ENCODE measurements around the gene RAB27A.
"Not testable (repeated sequence)": the region's sequence is repeated elsewhere in the genome, so short reads cannot be mapped to it uniquely, and the experiment has no call there.

Gene RAB27A

GRCh38 chr15:55249885-55250284 is 39.7 kb downstream of the RAB27A start:
- not testable (repeated sequence) for DNase-seq

GRCh38 chr15:55248895-55249294 is 40.7 kb downstream of the RAB27A start:
- no peak for DNase-seq

- DNase-seq: no peak
These were observed 41.7 kb downstream of the RAB27A start for GRCh38 chr15:55247766-55248427.

GRCh38 chr15:55247311-55247710 is 42.3 kb downstream of the RAB27A start:
- DNase-seq: no peak

GRCh38 chr15:55246567-55246966 is 43.0 kb downstream of the RAB27A start:
- DNase-seq: no peak

GRCh38 chr15:55245059-55245458 is 44.6 kb downstream of the RAB27A start:
- no peak for DNase-seq

- DNase-seq: no peak
These were observed 47.7 kb downstream of the RAB27A start for GRCh38 chr15:55241891-55242290.

- DNase-seq: no peak
These were observed 48.4 kb downstream of the RAB27A start for GRCh38 chr15:55241186-55241585.

- no peak for DNase-seq
These were observed 49.4 kb downstream of the RAB27A start for GRCh38 chr15:55240125-55240760.

- DNase-seq: no peak
These were observed 50.0 kb downstream of the RAB27A start for GRCh38 chr15:55239440-55240124.

- no peak for DNase-seq
These were observed 50.7 kb downstream of the RAB27A start for GRCh38 chr15:55238877-55239276.

GRCh38 chr15:55237219-55238130 is 52.1 kb downstream of the RAB27A start:
- DNase-seq: no peak

- no peak for DNase-seq
These were observed 54.0 kb downstream of the RAB27A start for GRCh38 chr15:55235546-55236036.

GRCh38 chr15:55234800-55235104 is 54.9 kb downstream of the RAB27A start:
- DNase-seq: no peak

- no peak for DNase-seq
These were observed 55.4 kb downstream of the RAB27A start for GRCh38 chr15:55234104-55234799.

GRCh38 chr15:55231455-55231854 is 58.2 kb downstream of the RAB27A start:
- no peak for DNase-seq

GRCh38 chr15:55230953-55231352 is 58.7 kb downstream of the RAB27A start:
- no peak for DNase-seq

GRCh38 chr15:55230051-55230670 is 59.5 kb downstream of the RAB27A start:
- peak; percentile 9 for DNase-seq

GRCh38 chr15:55226127-55226526 is 63.5 kb downstream of the RAB27A start:
- no peak for DNase-seq

- peak; percentile 45 for DNase-seq
These were observed 64.7 kb downstream of the RAB27A start for GRCh38 chr15:55224892-55225291.

GRCh38 chr15:55222588-55222987 is 67.0 kb downstream of the RAB27A start:
- peak; percentile 29 for DNase-seq
